Measurements from ENCODE around the gene KRTAP5-1. TPM values are rescaled to one million over a fixed set of nuclear protein-coding genes. Genes with fewer than 3 reads are reported as not detected.

KRTAP5-1 gene
- total RNA-seq, 2 experiments from 2014 or later, result not detected

DNA sequence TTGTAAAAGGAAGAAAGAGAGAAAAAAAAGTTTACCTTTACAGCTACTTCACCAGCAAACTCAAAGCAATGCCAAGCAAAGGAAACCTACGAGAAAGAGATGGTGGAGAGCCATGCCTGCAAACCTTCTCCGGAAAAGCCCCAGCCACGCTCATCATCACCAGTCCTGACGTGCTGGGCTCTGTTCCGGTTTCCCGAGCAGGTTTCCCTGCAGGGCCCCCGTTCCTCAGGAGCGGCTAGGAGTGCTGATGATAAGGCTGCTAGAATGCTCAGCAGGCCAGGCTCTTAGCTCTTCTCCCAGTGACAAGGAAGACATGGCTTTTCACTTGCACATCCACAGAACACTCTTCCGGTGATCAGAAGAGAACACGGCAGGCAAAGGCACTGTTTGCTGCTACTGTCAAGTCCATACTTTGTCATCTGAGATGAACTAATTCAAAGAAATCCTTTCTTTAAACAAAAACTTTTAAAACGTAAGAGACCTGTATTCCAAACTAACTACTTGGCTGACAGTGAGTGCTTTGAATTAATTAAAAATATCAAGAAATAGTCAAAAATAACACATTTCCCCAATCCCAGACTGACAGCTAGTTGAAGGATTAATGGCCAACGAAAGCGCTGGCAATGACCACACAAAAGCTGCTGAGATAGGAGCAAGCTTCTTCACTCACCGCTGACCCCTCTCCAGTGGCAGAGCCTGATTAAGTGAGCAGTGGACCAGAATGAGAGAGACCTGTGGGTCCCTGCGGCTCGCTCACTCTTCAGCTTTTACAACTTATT, 48.8 kb downstream of the KRTAP5-1 start:
- intact Hi-C loops (cut with micrococcal nuclease), result no loop called here
- CTCF ChIA-PET, result interaction anchor here (2.4 to 3.5 kb wide), 2 partner anchors 10 to 38 kb away, joined by 9 to 13 read pairs; no protein-coding TSS in a partner anchor
- H3K27ac Mint-ChIP-seq, result no peak overlapping the region

DNA sequence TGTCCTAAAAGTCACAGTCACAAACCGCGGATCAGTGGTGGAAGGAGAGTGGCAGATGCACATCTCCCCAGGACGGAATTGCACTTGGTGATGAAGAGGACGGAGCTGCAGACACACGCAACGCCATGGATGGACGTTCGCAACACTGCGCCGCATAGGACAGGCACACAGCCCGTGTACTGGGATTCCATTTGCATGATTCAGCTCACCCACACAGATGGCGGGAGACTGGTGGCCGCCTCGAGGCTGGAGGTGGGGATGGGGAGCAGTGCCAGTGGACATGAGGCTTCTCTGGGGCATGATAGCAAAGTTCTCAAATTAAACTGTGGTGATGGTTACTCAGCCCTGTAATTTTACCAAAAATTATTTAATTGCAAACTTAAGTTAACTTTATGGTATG, 50.4 kb downstream of the KRTAP5-1 start:
- CTCF ChIA-PET, result interaction anchor here (0.7 to 2.4 kb wide), 2 partner anchors 40 to 61 kb away, joined by 3 to 9 read pairs; no protein-coding TSS in a partner anchor
- peaks cover 26% of the 10 kb centered on the region for H3K4me1 Mint-ChIP-seq (ENCODE audit: low read depth)

More for the DNA sequence above, 48.8 kb downstream of the KRTAP5-1 start:
- Mint-ChIP-seq H3K4me3 (no peak overlapping the region), H3K4me1 (ENCODE audit: low read depth) (peaks cover 22% of the 10 kb centered on the region), H3K27me3 (peaks cover 2% of the 10 kb centered on the region), H3K36me3 (ENCODE audit: low read depth) (no peaks in the 10 kb centered on the region), H3K9me3 (no peaks in the 10 kb centered on the region)
- POLR2A ChIA-PET, result interaction anchor here (0.6 kb wide), 1 partner anchor 42 kb away, joined by 3 read pairs; no protein-coding TSS in a partner anchor
- DNase-seq (no peak), ATAC-seq (no peak)
- TF ChIP-seq, protein P1, sequence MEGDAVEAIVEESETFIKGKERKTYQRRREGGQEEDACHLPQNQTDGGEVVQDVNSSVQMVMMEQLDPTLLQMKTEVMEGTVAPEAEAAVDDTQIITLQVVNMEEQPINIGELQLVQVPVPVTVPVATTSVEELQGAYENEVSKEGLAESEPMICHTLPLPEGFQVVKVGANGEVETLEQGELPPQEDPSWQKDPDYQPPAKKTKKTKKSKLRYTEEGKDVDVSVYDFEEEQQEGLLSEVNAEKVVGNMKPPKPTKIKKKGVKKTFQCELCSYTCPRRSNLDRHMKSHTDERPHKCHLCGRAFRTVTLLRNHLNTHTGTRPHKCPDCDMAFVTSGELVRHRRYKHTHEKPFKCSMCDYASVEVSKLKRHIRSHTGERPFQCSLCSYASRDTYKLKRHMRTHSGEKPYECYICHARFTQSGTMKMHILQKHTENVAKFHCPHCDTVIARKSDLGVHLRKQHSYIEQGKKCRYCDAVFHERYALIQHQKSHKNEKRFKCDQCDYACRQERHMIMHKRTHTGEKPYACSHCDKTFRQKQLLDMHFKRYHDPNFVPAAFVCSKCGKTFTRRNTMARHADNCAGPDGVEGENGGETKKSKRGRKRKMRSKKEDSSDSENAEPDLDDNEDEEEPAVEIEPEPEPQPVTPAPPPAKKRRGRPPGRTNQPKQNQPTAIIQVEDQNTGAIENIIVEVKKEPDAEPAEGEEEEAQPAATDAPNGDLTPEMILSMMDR (IDR thresholded peaks at IDR 0.05), result no peak

More for the DNA sequence above, 50.4 kb downstream of the KRTAP5-1 start:
- Mint-ChIP-seq H3K27ac (no peak overlapping the region), H3K9me3 (no peaks in the 10 kb centered on the region), H3K4me3 (no peak overlapping the region), H3K36me3 (ENCODE audit: low read depth) (no peaks in the 10 kb centered on the region), H3K27me3 (peaks cover 2% of the 10 kb centered on the region)
- TF ChIP-seq, protein P1 (IDR thresholded peaks at IDR 0.05), result no peak
- DNase-seq (no peak), ATAC-seq (no peak)
- POLR2A ChIA-PET, result no interaction called here
- intact Hi-C loops (cut with micrococcal nuclease), result no loop called here

Other genes starting within 250 kb of the KRTAP5-1 start
- gene BRSK2, start 195.3 kb downstream of the KRTAP5-1 start, total RNA-seq, result 1 to 10 TPM; 1.1 to 2.0 TPM
- gene MOB2, start 98.5 kb downstream of the KRTAP5-1 start, total RNA-seq, result 10 to 100 TPM; 13.2 to 14.0 TPM
- gene DUSP8, start 13.0 kb downstream of the KRTAP5-1 start, total RNA-seq, result 1 to 10 TPM; 1.4 to 2.0 TPM
- not detected for gene KRTAP5-2, start 13.0 kb upstream of the KRTAP5-1 start, total RNA-seq
- gene KRTAP5-3, start 23.2 kb upstream of the KRTAP5-1 start, total RNA-seq, result not detected
- gene KRTAP5-4, start 36.9 kb upstream of the KRTAP5-1 start, total RNA-seq, result not detected
- not detected for gene KRTAP5-5, start 44.5 kb upstream of the KRTAP5-1 start, total RNA-seq
- not detected for gene KRTAP5-6, start 111.9 kb upstream of the KRTAP5-1 start, total RNA-seq
- under 1 TPM; 0.07 to 0.31 TPM for gene IFITM10, start 165.3 kb upstream of the KRTAP5-1 start, total RNA-seq
- gene CTSD, start 178.6 kb upstream of the KRTAP5-1 start, total RNA-seq, result 10 to 100 TPM; 44.9 to 45.6 TPM
- not detected for gene SYT8, start 249.7 kb upstream of the KRTAP5-1 start, total RNA-seq

Measured in activated CD8-positive, alpha-beta T cell treated with anti-CD3 and anti-CD28 coated beads for 36 hours (primary cell).